Ecto neural progenitor cell (in vitro differentiated cells): Measurements from ENCODE around the gene TEN1.
A peak's percentile ranks its signal among the peaks of the same experiment; 100 is the strongest.
"Not testable (repeated sequence)": the region's sequence is repeated elsewhere in the genome, so short reads cannot be mapped to it uniquely, and the experiment has no call there.

Experiments
- DNase-seq: peaks from one replicate; pipeline ENCODE4 v3.0.0-alpha.2; 2018; ENCODE audit warnings: low spot score

The TEN1 gene

DNA sequence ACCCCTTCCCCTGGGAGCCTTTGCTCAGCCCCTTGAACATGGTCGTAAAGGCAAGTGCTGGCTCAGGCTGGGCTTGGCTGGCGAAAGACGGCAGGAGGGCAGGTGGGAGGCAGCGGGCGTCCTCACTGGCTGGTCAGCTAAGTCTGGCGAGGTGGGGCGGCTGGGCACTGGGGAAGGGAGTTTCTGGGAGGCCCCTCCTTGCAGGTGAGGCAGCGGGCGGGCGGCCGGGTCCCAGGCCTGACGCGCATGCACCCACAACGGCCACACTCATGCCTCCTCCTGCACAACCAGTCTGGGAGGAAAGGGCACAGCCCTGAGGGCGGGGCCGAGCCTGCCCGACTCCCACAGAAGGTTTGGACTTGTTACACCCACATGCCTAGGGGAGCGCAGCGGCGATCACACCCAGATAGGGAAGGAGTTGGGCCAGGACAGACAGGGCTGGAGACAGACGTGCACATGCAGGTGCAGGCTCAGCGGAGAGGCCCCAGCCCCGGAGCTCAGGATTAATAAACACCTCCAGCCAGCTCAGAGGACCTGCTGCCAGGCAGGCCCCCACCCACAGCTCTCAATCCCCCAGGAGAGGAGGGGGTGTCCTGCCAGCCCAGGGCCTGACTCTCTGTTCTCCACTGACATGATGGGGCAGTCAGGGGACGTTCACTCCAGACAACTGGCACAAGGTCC lies 48.3 kb downstream of the TEN1 start, which contains the start of gene EVPL:
EVPL (minus strand) TSS at position 148 of the 681 bp plus-strand sequence; CDS start at position 40, 108 bp downstream.
- no peak for DNase-seq

DNA sequence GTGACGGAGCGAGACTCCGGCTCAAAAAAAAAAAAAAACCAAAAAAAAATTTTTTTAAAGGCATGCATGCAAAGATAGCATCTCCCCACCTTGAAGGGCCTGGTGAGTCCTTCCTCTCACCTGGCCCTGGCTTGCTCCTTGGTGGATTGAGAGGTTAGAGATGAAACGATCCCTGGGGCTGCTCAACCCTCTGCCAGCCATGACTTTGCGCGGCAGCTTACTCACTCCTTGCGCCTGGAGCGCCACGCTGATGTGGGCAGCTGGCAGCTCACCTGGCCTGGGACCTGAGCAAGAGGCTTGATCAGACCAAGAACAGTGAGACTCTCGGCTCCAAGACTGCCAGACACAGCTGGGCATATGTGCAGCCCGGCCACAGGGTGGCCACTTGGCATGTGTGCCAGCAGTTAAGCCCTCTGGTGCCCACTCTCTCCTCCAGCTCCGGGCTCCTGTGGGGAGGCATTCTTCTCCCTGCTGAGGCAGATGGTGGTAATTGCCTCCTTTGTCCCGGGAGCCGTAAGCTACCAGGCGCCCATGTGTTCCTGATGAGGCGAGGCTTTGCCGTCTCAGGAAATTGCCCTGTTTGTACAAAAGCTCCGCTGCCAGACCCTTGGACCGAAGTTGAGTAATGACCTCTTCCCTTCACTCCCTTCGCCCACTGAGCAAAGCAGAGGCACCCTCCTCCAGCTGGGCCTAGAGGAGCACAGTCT lies 53.2 kb downstream of the TEN1 start:
- no peak for DNase-seq

DNA sequence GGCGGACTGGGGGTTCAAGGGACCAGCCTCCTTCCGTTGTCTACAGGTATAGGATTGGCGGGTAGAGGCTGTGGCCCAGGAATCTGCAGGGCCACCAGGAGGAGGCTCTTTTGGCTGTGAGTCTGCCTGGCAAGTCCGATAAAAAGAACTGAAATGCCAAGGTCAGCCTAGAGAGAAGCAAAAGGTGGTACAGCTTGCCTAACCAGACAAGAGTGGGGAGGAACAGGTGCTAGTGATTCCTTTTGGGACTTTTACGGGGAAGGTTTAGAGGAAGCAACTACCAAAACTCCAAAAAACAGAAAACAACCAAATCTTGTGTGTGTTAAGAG lies 53.7 kb downstream of the TEN1 start:
- DNase-seq: no peak

DNA sequence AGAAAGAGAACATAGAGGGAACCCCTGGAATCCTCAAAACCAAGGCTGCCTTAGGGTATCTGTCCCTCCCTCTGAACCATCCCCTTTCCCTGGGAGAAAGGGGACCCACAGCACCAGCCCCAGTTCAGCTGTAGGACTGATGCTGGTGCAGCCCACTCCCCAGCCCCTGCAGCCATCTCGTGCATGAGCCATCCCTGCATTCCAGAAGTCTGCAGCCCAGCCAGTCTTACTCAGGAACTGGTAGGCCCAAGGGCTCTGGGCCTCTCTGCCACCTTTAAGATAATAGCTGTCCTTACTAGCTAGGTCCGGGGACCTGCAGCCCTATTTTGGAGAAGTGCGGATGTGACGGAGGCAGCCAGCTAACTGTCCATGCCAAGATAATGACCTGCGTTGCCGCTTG lies 54.1 kb downstream of the TEN1 start:
- no peak for DNase-seq

DNA sequence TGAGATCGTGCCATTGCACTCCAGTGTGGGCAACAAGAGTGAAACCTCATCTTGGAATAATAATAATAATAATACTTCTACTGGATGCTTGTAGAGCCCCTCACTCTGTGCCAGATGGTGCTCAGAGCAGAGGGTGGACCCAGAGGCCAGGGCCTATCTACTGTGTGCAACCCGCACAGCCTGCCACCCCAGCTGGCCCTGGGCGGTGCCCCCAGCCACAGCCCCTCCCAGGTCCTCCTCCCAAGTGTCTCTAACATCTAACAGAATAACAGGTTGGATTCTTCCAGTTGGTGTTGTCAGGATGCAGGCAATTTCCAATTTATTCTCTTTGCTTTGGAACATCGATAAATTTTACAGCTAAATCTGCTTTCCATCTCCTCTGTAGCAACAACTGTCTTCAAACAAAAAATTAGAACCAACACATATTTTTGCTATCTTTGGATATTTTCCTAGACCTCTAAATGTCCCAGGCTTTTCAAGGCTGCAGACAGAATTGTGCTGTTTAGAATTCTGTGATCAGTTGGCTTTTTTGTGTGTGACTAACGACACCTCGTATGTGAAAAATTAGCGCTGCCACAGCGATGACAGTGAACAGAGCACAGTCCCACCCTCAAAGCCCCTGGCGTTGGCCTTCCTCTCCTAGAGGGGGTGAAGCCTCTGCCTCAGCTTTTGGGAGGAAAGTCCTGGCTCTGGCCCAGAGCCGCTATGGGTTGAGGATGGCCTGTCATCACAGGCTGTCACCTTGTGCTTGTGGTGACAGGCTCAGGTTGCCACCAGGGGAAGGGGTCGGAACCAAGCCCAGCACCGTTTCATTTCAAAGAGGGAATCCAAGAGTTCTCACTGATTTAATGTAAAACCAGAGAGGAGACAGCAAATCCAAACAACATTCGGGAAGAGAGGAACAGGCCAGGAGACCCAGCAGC lies 55.6 kb downstream of the TEN1 start:
- no peak for DNase-seq

DNA sequence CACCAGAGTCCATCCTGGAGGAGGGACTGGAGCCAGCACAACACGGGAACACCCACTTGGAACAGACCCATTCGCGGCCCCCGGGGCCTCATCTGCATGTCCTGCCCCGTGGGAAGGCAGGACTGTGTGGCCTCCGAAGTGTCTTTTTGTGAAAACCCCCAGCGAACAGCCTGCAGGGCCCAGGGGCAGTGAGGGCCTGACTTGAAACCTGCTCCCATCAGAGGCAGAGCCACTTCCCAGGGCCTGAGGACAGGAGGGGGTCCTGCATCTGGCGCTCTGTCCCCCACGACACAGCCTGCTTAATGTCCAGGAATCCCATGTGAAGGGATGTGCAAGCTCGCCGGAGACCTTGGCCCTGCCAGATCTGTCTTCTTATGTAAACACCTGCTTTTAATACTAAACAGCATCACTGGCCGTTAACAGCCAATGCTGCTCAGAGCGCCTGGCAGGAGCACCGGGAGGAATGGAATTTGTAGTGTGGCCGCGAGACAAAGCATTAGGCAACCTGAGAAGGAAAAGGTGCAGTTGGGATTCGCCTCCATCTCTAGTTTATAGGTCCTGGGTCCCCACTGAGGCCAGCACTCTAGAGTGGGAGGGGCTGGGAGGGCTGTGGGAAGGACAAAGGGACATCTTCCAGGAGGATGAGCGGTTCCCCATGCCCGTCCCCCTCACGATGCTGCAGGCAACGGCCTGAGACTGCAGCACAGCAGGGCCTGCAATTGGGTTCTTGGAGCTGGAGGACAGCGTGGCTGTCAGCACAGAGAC lies 57.6 kb downstream of the TEN1 start:
- DNase-seq: peak; percentile 55

DNA sequence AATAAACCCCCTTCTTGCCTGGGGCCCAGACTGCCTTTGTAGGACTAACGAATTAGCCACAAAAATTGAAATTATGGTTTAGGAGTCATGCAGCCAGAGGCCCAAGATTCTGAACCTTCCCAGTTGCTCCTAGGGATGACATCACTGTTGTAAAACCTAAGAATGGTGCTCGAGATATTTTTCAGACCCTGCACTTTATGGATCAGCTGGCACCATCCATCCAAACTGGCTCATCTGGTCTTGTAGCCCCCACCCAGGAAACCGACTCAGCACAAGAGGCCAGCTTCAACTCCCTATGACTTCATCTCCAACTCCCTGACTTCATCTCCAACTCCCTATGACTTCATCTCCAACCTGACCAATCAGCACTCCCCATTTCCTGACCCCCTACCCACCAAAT lies 59.0 kb downstream of the TEN1 start:
- no peak for DNase-seq

DNA sequence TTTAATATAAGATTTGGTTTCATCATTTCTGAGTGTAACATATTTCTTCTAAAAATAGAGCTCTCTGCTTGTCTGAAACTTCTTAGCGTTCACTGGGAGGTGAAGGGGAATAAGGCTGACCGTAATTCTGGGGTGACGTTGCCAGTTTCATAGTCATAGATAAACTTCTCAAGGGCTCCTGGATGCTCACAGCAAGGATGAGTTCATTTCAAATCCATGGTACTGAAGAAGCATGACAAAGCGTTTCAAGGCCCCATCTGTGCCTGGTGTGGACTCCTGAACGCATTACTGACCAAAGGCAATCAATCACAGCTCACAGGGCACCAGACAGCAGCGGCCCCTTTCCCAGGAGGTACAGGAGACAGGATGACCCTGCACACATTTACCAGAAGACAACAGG lies 60.1 kb downstream of the TEN1 start:
- DNase-seq: no peak

DNA sequence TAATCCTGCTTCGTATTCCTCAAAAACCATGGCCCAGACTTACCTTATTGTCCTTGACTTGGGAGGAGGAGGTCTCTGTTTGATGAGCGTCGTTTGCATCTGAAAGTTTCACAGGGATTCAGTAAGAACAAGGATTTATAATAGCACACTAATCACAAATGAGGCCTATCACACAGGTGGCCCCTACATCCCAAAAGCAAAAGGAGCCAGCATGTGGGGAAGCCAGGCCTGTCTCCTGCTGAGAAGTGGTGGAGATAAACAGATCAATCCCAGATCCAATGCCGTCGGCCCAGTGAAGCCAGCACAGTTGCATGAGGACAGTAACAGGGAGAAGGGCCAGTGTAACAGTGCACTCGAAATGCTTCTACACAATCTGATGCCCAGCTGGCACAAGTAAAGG lies 61.3 kb downstream of the TEN1 start:
- DNase-seq: no peak

DNA sequence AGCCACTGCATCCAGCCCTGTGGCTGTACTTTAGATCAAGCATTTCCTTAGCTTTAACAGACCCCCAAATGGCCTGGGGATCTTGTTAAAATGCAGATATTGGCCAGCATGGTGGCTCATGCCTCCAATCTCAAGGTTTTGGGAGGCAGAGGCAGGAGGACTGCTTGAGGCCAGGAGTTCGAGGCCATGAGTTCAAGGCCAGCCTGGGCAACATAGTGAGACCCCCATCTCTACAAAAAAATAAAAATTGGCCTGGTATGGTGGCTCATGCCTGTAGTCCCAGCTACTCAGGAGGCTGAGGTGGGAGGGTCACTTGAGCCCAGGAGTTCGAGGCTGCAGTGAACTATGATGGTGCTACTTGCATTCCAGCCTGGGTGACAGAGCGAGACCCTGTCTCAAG lies 63.8 kb downstream of the TEN1 start:
- not testable (repeated sequence) for DNase-seq

DNA sequence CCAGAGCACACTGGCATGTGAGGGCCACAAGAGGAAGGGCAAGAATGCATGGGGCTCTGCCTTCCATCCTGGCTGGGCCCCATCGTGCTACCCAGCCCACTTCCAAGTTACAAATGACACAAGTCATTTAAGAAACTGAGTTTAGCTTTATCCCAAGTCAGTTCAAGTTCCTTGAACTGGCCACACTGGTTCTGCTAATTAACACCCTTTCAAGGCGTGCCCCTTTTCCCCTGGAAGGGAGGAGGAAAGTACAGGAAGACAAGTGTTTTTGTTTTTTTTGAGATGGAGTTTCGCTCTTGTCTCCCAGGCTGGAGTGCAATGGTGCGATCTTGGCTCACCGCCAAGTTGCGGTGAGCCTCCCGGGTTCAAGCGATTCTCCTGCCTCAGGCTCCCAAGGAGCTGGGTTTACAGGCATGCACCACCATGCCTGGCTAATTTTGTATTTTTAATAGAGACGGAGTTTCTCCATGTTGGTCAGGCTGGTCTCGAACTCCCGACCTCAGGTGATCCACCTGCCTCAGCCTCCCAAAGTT lies 65.5 kb downstream of the TEN1 start:
- DNase-seq: not testable (repeated sequence)

DNA sequence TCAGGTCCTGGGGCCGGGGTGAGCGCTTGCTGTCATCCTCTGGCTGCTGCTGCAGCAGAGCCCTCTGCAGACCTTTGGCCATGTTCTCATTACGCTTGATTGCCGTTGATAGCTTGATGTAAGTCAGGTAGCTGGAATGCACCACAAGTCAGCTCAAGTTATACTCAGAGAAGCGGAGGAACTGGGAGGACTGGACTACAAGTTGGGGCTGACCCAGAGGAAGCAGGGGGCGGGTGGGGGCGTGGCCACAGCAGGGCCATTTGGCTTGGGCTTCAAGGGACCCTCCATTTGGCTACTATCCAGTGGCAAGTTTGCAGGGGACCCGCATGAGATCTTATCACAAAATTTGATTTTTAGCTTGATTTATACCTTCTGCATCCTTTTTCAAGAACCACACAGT lies 67.0 kb downstream of the TEN1 start:
- no peak for DNase-seq

DNA sequence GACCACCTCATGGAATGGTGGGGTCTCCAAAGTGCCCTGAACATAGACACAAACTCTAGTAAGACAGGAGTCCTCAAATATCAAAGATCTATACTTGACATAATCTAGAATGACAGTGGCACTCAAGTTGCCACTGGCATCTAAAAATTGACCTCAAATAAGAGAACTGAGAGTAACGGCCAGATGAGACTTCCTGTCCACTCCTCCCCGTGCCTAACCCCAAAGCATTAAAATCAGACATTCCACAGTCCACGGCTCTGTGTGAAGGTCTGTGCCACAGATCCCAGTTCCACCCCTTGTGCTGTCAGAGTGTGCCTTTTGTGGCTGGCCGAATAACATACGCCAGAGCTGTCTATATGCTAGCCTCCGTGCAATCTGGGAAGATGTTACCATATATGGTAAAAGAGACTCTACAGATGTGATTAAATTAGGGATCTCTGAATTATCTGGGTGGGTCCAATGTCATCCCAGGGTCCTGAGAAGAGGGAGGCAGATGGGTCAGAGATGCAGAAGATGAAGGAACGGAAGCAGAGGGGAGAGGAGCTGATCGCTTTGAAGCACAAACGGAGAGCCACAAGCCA lies 69.1 kb downstream of the TEN1 start:
- DNase-seq: no peak

DNA sequence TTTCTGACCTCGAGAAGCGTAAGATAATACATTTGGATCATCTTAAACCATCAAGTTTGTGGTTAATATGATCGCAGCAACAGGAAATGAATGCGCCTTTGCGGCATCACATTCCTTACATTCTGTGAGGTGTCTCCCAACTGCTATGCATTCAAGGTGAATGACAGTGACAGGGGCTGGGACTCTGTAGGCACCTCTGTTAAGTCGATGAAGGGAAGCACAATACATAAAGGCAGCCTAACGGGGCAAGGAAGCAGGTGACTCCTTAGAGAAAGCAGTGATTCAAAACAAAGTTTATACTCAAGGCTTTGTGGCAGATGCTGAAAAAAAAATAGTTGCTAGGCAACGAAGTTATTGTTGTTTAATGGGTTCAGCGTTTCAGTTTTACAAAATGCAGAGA lies 69.7 kb downstream of the TEN1 start:
- no peak for DNase-seq

DNA sequence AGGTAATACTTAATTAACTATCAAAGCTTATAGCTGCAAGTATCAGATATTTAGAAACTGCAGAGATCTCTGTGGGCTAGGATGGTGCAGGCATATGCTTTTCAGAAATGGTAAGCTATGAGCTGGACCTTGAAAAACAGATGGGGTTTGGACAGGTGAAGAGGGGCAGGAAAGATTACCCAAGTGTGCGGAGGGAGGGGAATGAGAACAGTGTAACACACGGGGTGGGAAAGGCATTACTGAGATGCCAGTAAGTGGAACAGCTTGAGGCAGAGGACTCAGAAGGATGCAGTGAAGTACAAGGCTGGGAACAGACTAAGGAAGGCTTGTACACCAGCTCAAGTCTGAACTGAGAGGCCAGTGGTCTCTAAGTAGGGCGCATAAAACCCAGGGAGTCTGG lies 70.2 kb downstream of the TEN1 start:
- DNase-seq: no peak

DNA sequence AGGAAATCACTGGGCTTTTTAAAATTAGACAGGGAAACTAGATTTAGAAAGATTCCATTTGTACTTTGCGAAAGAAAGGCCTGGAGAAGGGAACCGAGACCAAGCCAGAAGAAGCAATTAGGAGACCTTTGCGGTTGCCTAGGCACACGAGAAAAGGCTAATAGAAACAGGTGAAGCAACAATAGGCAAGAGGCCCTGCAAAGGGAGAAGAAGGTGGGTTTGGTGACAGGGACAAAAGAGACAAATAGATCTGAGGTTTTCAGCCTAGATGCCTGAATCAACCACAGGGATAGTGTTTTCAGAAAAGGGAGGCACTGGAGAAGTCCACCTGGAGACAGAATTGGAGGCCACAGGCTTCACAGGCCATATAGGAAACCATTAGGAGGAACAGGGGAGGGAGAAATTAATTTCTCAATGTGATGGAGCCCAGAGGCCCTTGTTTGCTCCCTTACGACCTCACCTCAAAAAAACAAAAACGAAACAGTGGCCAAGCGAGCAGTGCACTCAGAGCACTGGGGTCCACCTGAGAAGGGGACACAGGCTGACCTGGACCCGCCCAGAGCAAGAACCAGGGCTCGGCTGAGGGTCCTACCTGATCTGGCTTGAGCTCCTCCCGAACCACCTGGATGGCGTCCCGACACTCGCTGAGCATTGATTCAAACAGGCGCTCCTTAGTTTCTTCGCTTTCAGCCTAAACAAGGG lies 70.9 kb downstream of the TEN1 start:
- DNase-seq: no peak
